Karpas-422 (cell line): ENCODE results near the gene DARS1. TPM values are rescaled to one million over a fixed set of nuclear protein-coding genes. Genes with fewer than 3 reads are reported as not detected.

ENCODE experiments used
- DNase-seq: peaks from one replicate; pipeline ENCODE4 v3.0.0-alpha.2; 2015
- H2AFZ ChIP-seq: fragments of 200-600 bp; sonication (generic); 2 replicates; pipeline ENCODE4 v1.6.1; 2014; ENCODE audit warnings: antibody characterized with exemption, low read length, mixed read lengths
- H3K27ac ChIP-seq: fragments of 200-600 bp; sonication (generic); 2 replicates; pipeline ENCODE4 v1.5.1; 2014; ENCODE audit warnings: mild to moderate bottlenecking, low read length, moderate library complexity
- H3K27me3 ChIP-seq: fragments of 200-600 bp; sonication (generic); 2 replicates; pipeline ENCODE4 v1.6.1; 2014; ENCODE audit warnings: low read length, mixed read lengths
- H3K36me3 ChIP-seq: fragments of 200-600 bp; sonication (generic); 2 replicates; pipeline ENCODE4 v1.6.1; 2014; ENCODE audit warnings: low read length, mixed read lengths; ENCODE audit not compliant: insufficient read depth
- H3K4me1 ChIP-seq: fragments of 200-600 bp; sonication (generic); 2 replicates; pipeline ENCODE4 v1.6.1; 2014; ENCODE audit warnings: mild to moderate bottlenecking, low read length, mixed read lengths
- H3K4me2 ChIP-seq: fragments of 200-600 bp; sonication (generic); 2 replicates; pipeline ENCODE4 v1.6.1; 2014; ENCODE audit warnings: low read length, low read depth, mild to moderate bottlenecking; ENCODE audit not compliant: poor library complexity, severe bottlenecking
- H3K4me3 ChIP-seq: fragments of 200-600 bp; sonication (generic); 2 replicates; pipeline ENCODE4 v1.5.1; 2014; ENCODE audit warnings: mild to moderate bottlenecking, antibody characterized with exemption, low read length, mixed read lengths
- H3K79me2 ChIP-seq: fragments of 200-600 bp; sonication (generic); 2 replicates; pipeline ENCODE4 v1.6.1; 2014; ENCODE audit warnings: mild to moderate bottlenecking, low read length, mixed read lengths
- H3K9ac ChIP-seq: fragments of 200-600 bp; sonication (generic); 2 replicates; pipeline ENCODE4 v1.6.0; 2014; ENCODE audit warnings: low read length
- H3K9me2 ChIP-seq: fragments of 200-600 bp; sonication (generic), shearing (Covaris generic); replicated peaks from 2 replicates; pipeline ENCODE4 v1.6.0; 2014; ENCODE audit warnings: mild to moderate bottlenecking, low read length, moderate library complexity; ENCODE audit not compliant: insufficient read depth
- H3K9me3 ChIP-seq: fragments of 300-700, 200-600 bp; sonication (generic); 2 replicates; pipeline ENCODE4 v1.6.1; 2014; ENCODE audit warnings: low read length, mixed read lengths
- H4K20me1 ChIP-seq: fragments of 200-600 bp; sonication (generic); 2 replicates; pipeline ENCODE4 v1.6.1; 2014; ENCODE audit warnings: mild to moderate bottlenecking, antibody characterized with exemption, low read length, low read depth; ENCODE audit not compliant: insufficient read depth
- total RNA-seq: library from RNA; depleted of rRNA; stranded (reverse); fragments of >200 nt; shearing (Covaris generic); gene quantifications from 2 replicates; pipeline ENCODE4 v1.2.3, GENCODE V29; 2014; ENCODE audit warnings: low replicate concordance

DARS1 gene
- total RNA-seq, 1 experiment from 2014 or later, result 185 TPM

- H3K4me2 ChIP-seq, result no peak overlapping the region
- H3K9me3 ChIP-seq, result no peaks in the 10 kb centered on the region
- H3K36me3 ChIP-seq, result peaks cover 40% of the 10 kb centered on the region; the same call in 1 of the 2 replicates
Measured at GRCh38 chr2:135916207-135916606, 69.2 kb downstream of the DARS1 start.

GRCh38 chr2:135914485-135914884 lies 70.9 kb downstream of the DARS1 start:
- Histone ChIP-seq H3K36me3 (peaks cover 45% of the 10 kb centered on the region), H3K9me2 (no peaks in the 10 kb centered on the region), H4K20me1 (no peaks in the 10 kb centered on the region), H3K27ac (peak overlapping the region; percentile 45), H3K79me2 (0 out of 2 replicates have a peak, but pooled peaks cover 2% of the 10 kb centered on the region), H3K9me3 (no peaks in the 10 kb centered on the region), H3K9ac (no peak overlapping the region), H3K4me2 (peak overlapping the region; percentile 16), H3K4me3 (no peak overlapping the region), H3K27me3 (no peaks in the 10 kb centered on the region), H3K4me1 (peaks cover 24% of the 10 kb centered on the region), H2AFZ (no peak overlapping the region)
- no peak for DNase-seq

More at GRCh38 chr2:135916207-135916606, 69.2 kb downstream of the DARS1 start:
- Histone ChIP-seq H3K4me1 (peaks cover 24% of the 10 kb centered on the region), H3K27ac (0 out of 2 replicates have a peak overlapping the region, but pooled peaks have one; percentile 28), H3K79me2 (0 out of 2 replicates have a peak, but pooled peaks cover 2% of the 10 kb centered on the region), H3K9ac (no peak overlapping the region), H2AFZ (no peak overlapping the region), H4K20me1 (no peaks in the 10 kb centered on the region), H3K4me3 (no peak overlapping the region), H3K27me3 (no peaks in the 10 kb centered on the region), H3K9me2 (no peaks in the 10 kb centered on the region)
- peak; percentile 78 for DNase-seq

- peak; percentile 88 for DNase-seq
- no peaks in the 10 kb centered on the region for H3K9me3 ChIP-seq
- no peak overlapping the region for H3K9ac ChIP-seq
- peaks cover 24% of the 10 kb centered on the region for H3K4me1 ChIP-seq
- peak overlapping the region; percentile 16 for H3K4me2 ChIP-seq
- 0 out of 2 replicates have a peak, but pooled peaks cover 2% of the 10 kb centered on the region for H3K79me2 ChIP-seq
- no peak overlapping the region for H2AFZ ChIP-seq
- H4K20me1 ChIP-seq, result no peaks in the 10 kb centered on the region
- H3K4me3 ChIP-seq, result no peak overlapping the region
- peak overlapping the region; percentile 45 for H3K27ac ChIP-seq
- peaks cover 49% of the 10 kb centered on the region for H3K36me3 ChIP-seq
- H3K9me2 ChIP-seq, result no peaks in the 10 kb centered on the region
- H3K27me3 ChIP-seq, result no peaks in the 10 kb centered on the region
Measured at GRCh38 chr2:135913727-135914365, 71.6 kb downstream of the DARS1 start.

GRCh38 chr2:135909976-135910375 lies 75.5 kb downstream of the DARS1 start:
- Histone ChIP-seq H3K36me3 (peaks cover 78% of the 10 kb centered on the region), H3K4me1 (peaks cover 24% of the 10 kb centered on the region), H4K20me1 (no peaks in the 10 kb centered on the region), H3K9me3 (no peaks in the 10 kb centered on the region), H3K27ac (no peak overlapping the region), H2AFZ (no peak overlapping the region), H3K4me3 (no peak overlapping the region), H3K27me3 (no peaks in the 10 kb centered on the region), H3K9me2 (no peaks in the 10 kb centered on the region), H3K4me2 (no peak overlapping the region), H3K79me2 (no peaks in the 10 kb centered on the region), H3K9ac (no peak overlapping the region)
- no peak for DNase-seq

GRCh38 chr2:135905679-135906078 lies 79.7 kb downstream of the DARS1 start:
- H3K36me3 ChIP-seq, result peaks cover 52% of the 10 kb centered on the region
- no peaks in the 10 kb centered on the region for H3K79me2 ChIP-seq
- DNase-seq, result no peak
- no peak overlapping the region for H3K4me2 ChIP-seq
- no peaks in the 10 kb centered on the region for H3K9me2 ChIP-seq
- H3K27ac ChIP-seq, result no peak overlapping the region
- H3K9me3 ChIP-seq, result no peaks in the 10 kb centered on the region
- H3K27me3 ChIP-seq, result no peaks in the 10 kb centered on the region
- no peaks in the 10 kb centered on the region for H4K20me1 ChIP-seq
- no peak overlapping the region for H3K9ac ChIP-seq
- no peak overlapping the region for H2AFZ ChIP-seq
- H3K4me3 ChIP-seq, result no peak overlapping the region
- H3K4me1 ChIP-seq, result peaks cover 20% of the 10 kb centered on the region

GRCh38 chr2:135904341-135904989 lies 81.0 kb downstream of the DARS1 start:
- Histone ChIP-seq H4K20me1 (no peaks in the 10 kb centered on the region), H3K4me2 (no peak overlapping the region), H3K4me1 (peaks cover 32% of the 10 kb centered on the region), H3K27ac (no peak overlapping the region), H3K79me2 (no peaks in the 10 kb centered on the region), H3K36me3 (peaks cover 40% of the 10 kb centered on the region), H3K27me3 (no peaks in the 10 kb centered on the region), H3K9me3 (no peaks in the 10 kb centered on the region), H3K9ac (no peak overlapping the region), H3K9me2 (no peaks in the 10 kb centered on the region), H2AFZ (no peak overlapping the region), H3K4me3 (no peak overlapping the region)
- no peak for DNase-seq

- Histone ChIP-seq H3K4me1 (peaks cover 34% of the 10 kb centered on the region), H3K79me2 (no peaks in the 10 kb centered on the region), H3K9me2 (no peaks in the 10 kb centered on the region), H3K4me2 (no peak overlapping the region), H3K9ac (no peak overlapping the region), H3K27ac (no peak overlapping the region), H3K4me3 (no peak overlapping the region), H4K20me1 (no peaks in the 10 kb centered on the region), H2AFZ (no peak overlapping the region), H3K27me3 (no peaks in the 10 kb centered on the region), H3K36me3 (peaks cover 36% of the 10 kb centered on the region; the same call in 1 of the 2 replicates), H3K9me3 (no peaks in the 10 kb centered on the region)
- no peak for DNase-seq
Measured at GRCh38 chr2:135903650-135904049, 81.8 kb downstream of the DARS1 start.

- no peaks in the 10 kb centered on the region for H3K79me2 ChIP-seq
- no peak overlapping the region for H3K9ac ChIP-seq
Measured at GRCh38 chr2:135899567-135899966, 85.9 kb downstream of the DARS1 start.

More at GRCh38 chr2:135899567-135899966, 85.9 kb downstream of the DARS1 start:
- H3K4me1 ChIP-seq, result peaks cover 27% of the 10 kb centered on the region
- H4K20me1 ChIP-seq, result no peaks in the 10 kb centered on the region
- no peak overlapping the region for H2AFZ ChIP-seq
- no peaks in the 10 kb centered on the region for H3K27me3 ChIP-seq
- no peak overlapping the region for H3K27ac ChIP-seq
- DNase-seq, result no peak
- no peak overlapping the region for H3K4me3 ChIP-seq
- H3K4me2 ChIP-seq, result no peak overlapping the region
- no peaks in the 10 kb centered on the region for H3K9me2 ChIP-seq
- H3K9me3 ChIP-seq, result no peaks in the 10 kb centered on the region
- peaks cover 7% of the 10 kb centered on the region; the same call in 1 of the 2 replicates for H3K36me3 ChIP-seq
